OCI-LY1 (cell line): ENCODE measurements around the gene DAAM2.

Source experiments
- H2AFZ ChIP-seq: fragments of 200-600 bp; sonication (generic), shearing (Covaris generic); 2 replicates; pipeline ENCODE4 v1.6.0; 2014; ENCODE audit warnings: antibody characterized with exemption, mild to moderate bottlenecking, low read length
- H3F3A ChIP-seq: fragments of 200-600 bp; sonication (generic), shearing (Covaris generic); 2 replicates; pipeline ENCODE4 v1.6.0; 2014; ENCODE audit warnings: mild to moderate bottlenecking, antibody characterized with exemption, low read length, moderate library complexity; ENCODE audit not compliant: insufficient read depth
- H3K27ac ChIP-seq: fragments of 200-600 bp; sonication (generic); 2 replicates; pipeline ENCODE4 v1.5.1; 2014; ENCODE audit warnings: low read length, mixed run types, mild to moderate bottlenecking, low read depth; ENCODE audit not compliant: poor library complexity, severe bottlenecking
- H3K27me3 ChIP-seq: fragments of 200-600 bp; sonication (generic); 2 replicates; pipeline ENCODE4 v1.6.0; 2014; ENCODE audit warnings: antibody characterized with exemption, mild to moderate bottlenecking, low read length, moderate library complexity; ENCODE audit not compliant: insufficient read depth
- H3K36me3 ChIP-seq: fragments of 200-600 bp; sonication (generic); 2 replicates; pipeline ENCODE4 v1.6.1; 2014; ENCODE audit warnings: mild to moderate bottlenecking, antibody characterized with exemption, low read length, moderate library complexity, mixed read lengths; ENCODE audit not compliant: insufficient read depth
- H3K4me1 ChIP-seq: fragments of 200-600 bp; sonication (generic); 2 replicates; pipeline ENCODE4 v1.5.1; 2014; ENCODE audit warnings: mild to moderate bottlenecking, low read length, moderate library complexity; ENCODE audit not compliant: insufficient read depth, severe bottlenecking
- H3K4me2 ChIP-seq: fragments of 200-600 bp; sonication (generic), shearing (Covaris generic); 2 replicates; pipeline ENCODE4 v1.6.1; 2014; ENCODE audit warnings: low read length
- H3K4me3 ChIP-seq: fragments of 200-600 bp; sonication (generic); 2 replicates; pipeline ENCODE4 v1.5.1; 2014; ENCODE audit warnings: low read length, low read depth, mild to moderate bottlenecking, mixed read lengths; ENCODE audit not compliant: poor library complexity, severe bottlenecking
- H3K79me2 ChIP-seq: fragments of 200-600 bp; shearing (Covaris generic); 2 replicates; pipeline ENCODE4 v1.6.1; 2016; ENCODE audit warnings: mixed run types, low read length, mixed read lengths; ENCODE audit not compliant: insufficient read depth
- H3K9ac ChIP-seq: fragments of 200-600 bp; sonication (generic), shearing (Covaris generic); 2 replicates; pipeline ENCODE4 v1.6.1; 2014; ENCODE audit warnings: mild to moderate bottlenecking, low read length, mixed read lengths
- H3K9me2 ChIP-seq: fragments of 200-600 bp; sonication (generic), shearing (Covaris generic); 2 replicates; pipeline ENCODE4 v1.6.1; 2014; ENCODE audit warnings: low read depth, mild to moderate bottlenecking, low read length, mixed read lengths
- H3K9me3 ChIP-seq: fragments of 200-600 bp; shearing (Covaris generic); 2 replicates; pipeline ENCODE4 v1.6.1; 2014; ENCODE audit warnings: low read length, mixed read lengths
- H4K20me1 ChIP-seq: fragments of 200-600 bp; sonication (generic), shearing (Covaris generic); 2 replicates; pipeline ENCODE4 v1.6.0; 2016; ENCODE audit warnings: mild to moderate bottlenecking, low read length; ENCODE audit not compliant: insufficient read depth
- CTCF ChIP-seq: fragments of 200-600 bp; sonication (generic), shearing (Covaris generic); IDR thresholded peaks from 2 replicates; pipeline ENCODE4 v1.5.1; 2017; ENCODE audit warnings: mild to moderate bottlenecking, antibody characterized with exemption, low read length, moderate library complexity, mixed read lengths
- EZH2 ChIP-seq: fragments of 200-600 bp; sonication (generic), shearing (Covaris generic); IDR thresholded peaks from 2 replicates; pipeline ENCODE4 v1.8.0; 2017; ENCODE audit warnings: borderline replicate concordance, mixed run types, mild to moderate bottlenecking, antibody characterized with exemption, low read length, moderate library complexity, mixed read lengths

Gene DAAM2

GRCh38 chr6:39819676-39820075 is 27.5 kb downstream of the DAAM2 start:
- no peaks in the 10 kb centered on the region for H3K27me3 ChIP-seq

GRCh38 chr6:39820553-39820952 is 28.4 kb downstream of the DAAM2 start:
- H3F3A ChIP-seq = no peaks in the 10 kb centered on the region
- no peaks in the 10 kb centered on the region for H3K27me3 ChIP-seq
- H3K9ac ChIP-seq = no peak overlapping the region
- no peaks in the 10 kb centered on the region for H3K79me2 ChIP-seq
- H3K9me2 ChIP-seq = no peaks in the 10 kb centered on the region
- no peak for TF ChIP-seq CTCF
- TF ChIP-seq EZH2 = no peak
- H4K20me1 ChIP-seq = no peaks in the 10 kb centered on the region
- H3K36me3 ChIP-seq = no peaks in the 10 kb centered on the region
- H3K4me3 ChIP-seq = no peak overlapping the region
- no peaks in the 10 kb centered on the region for H3K4me1 ChIP-seq
- H3K27ac ChIP-seq = no peak overlapping the region
- no peak overlapping the region for H2AFZ ChIP-seq
- no peak overlapping the region for H3K4me2 ChIP-seq
- H3K9me3 ChIP-seq = no peaks in the 10 kb centered on the region

More at GRCh38 chr6:39819676-39820075, 27.5 kb downstream of the DAAM2 start:
- no peak for TF ChIP-seq CTCF
- H3K4me3 ChIP-seq = no peak overlapping the region
- no peaks in the 10 kb centered on the region for H3K9me3 ChIP-seq
- no peak overlapping the region for H2AFZ ChIP-seq
- H3K9me2 ChIP-seq = no peaks in the 10 kb centered on the region
- no peak overlapping the region for H3K9ac ChIP-seq
- H3K79me2 ChIP-seq = no peaks in the 10 kb centered on the region
- H3K27ac ChIP-seq = no peak overlapping the region
- no peaks in the 10 kb centered on the region for H3F3A ChIP-seq
- H3K4me1 ChIP-seq = no peaks in the 10 kb centered on the region
- H3K36me3 ChIP-seq = no peaks in the 10 kb centered on the region
- no peaks in the 10 kb centered on the region for H4K20me1 ChIP-seq
- no peak overlapping the region for H3K4me2 ChIP-seq

- H3K9me3 ChIP-seq = no peaks in the 10 kb centered on the region
- H3K4me2 ChIP-seq = no peak overlapping the region
- H3K9ac ChIP-seq = no peak overlapping the region
- H3K4me3 ChIP-seq = no peak overlapping the region
- H3K9me2 ChIP-seq = no peaks in the 10 kb centered on the region
- H3K79me2 ChIP-seq = no peaks in the 10 kb centered on the region
- TF ChIP-seq CTCF (no peak), EZH2 (no peak)
- no peaks in the 10 kb centered on the region for H3K4me1 ChIP-seq
- H3K27ac ChIP-seq = no peak overlapping the region
- no peak overlapping the region for H2AFZ ChIP-seq
- no peaks in the 10 kb centered on the region for H3K27me3 ChIP-seq
- H3K36me3 ChIP-seq = no peaks in the 10 kb centered on the region
- no peaks in the 10 kb centered on the region for H3F3A ChIP-seq
- H4K20me1 ChIP-seq = no peaks in the 10 kb centered on the region
These were observed 29.0 kb downstream of the DAAM2 start for GRCh38 chr6:39821046-39821740.
